ES-I3 (cell line): ENCODE data around the gene MCM6.

Experiments used
- H3K36me3 ChIP-seq: 2 replicates; pipeline ENCODE4 v1.6.1; 2013; ENCODE audit warnings: mild to moderate bottlenecking, low read length, control low read depth, moderate library complexity; ENCODE audit not compliant: insufficient read depth
- H3K4me1 ChIP-seq: 2 replicates; pipeline ENCODE4 v1.6.1; 2013; ENCODE audit warnings: mild to moderate bottlenecking, control low read depth, low read length; ENCODE audit not compliant: insufficient read depth
- H3K9ac ChIP-seq: 2 replicates; pipeline ENCODE4 v1.6.1; 2013; ENCODE audit warnings: low read depth, mild to moderate bottlenecking, low read length, moderate library complexity
- H3K9me3 ChIP-seq: 2 replicates; pipeline ENCODE4 v1.6.1; 2013; ENCODE audit warnings: mild to moderate bottlenecking, low read length, moderate library complexity; ENCODE audit not compliant: control insufficient read depth, insufficient read depth

The MCM6 gene

DNA sequence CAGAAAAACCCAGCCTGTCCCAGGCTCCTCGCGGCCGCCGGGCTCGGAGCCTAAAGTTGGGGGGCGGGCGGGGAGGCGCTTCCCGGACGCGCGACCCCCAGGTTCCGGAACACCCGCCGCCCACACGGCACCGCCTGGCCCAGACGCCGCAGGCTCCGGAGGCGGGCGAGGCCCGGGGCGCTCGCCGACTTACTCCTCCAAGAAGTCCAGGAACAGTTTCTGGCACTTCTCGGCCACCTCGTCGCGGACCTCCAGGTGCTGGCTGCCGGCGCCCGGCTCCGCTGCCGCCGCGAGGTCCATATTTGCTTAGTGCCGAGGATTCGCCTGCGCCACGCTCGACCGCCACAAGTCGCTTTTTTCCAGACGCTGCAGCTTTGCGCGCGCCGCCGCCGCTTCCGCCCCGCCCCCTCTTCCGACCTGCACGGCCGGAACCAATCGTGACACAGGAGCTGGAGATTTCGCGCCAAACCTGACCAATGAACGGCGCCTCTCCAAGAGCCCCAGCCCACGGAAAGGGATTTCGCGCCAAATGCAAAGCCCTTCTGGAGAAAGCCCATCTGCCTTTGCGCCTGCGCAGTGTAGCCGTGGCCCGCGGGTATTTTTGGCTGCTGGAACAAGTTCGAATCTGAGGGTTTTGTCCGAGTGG is at the start of gene MCM6:
Gene MCM6, minus strand, starts transcription at position 378 of the 646 bp plus-strand sequence. Its CDS starts 78 bp downstream, at position 300.
- peak within 1 kb of the TSS; percentile 85 for H3K9ac ChIP-seq
- H3K36me3 ChIP-seq = peaks cover 8% of the 10 kb centered on the region; the same call in 1 of the 2 replicates
- H3K4me1 ChIP-seq = peaks cover 9% of the 10 kb centered on the region; the same call in 1 of the 2 replicates
- no peaks in the 10 kb centered on the region for H3K9me3 ChIP-seq

GRCh38 chr2:135925571-135925970 is 49.3 kb upstream of the MCM6 start:
- H3K9me3 ChIP-seq = no peaks in the 10 kb centered on the region
- H3K36me3 ChIP-seq = no peaks in the 10 kb centered on the region
- no peak overlapping the region for H3K9ac ChIP-seq
- no peaks in the 10 kb centered on the region for H3K4me1 ChIP-seq

- Histone ChIP-seq H3K9me3 (no peaks in the 10 kb centered on the region), H3K36me3 (no peaks in the 10 kb centered on the region), H3K4me1 (no peaks in the 10 kb centered on the region), H3K9ac (no peak overlapping the region)
These were observed 40.0 kb upstream of the MCM6 start for GRCh38 chr2:135916207-135916606.

- H3K9ac ChIP-seq = no peak overlapping the region
- H3K4me1 ChIP-seq = no peaks in the 10 kb centered on the region
- H3K36me3 ChIP-seq = no peaks in the 10 kb centered on the region
These were observed 38.2 kb upstream of the MCM6 start for GRCh38 chr2:135914485-135914884.

DNA sequence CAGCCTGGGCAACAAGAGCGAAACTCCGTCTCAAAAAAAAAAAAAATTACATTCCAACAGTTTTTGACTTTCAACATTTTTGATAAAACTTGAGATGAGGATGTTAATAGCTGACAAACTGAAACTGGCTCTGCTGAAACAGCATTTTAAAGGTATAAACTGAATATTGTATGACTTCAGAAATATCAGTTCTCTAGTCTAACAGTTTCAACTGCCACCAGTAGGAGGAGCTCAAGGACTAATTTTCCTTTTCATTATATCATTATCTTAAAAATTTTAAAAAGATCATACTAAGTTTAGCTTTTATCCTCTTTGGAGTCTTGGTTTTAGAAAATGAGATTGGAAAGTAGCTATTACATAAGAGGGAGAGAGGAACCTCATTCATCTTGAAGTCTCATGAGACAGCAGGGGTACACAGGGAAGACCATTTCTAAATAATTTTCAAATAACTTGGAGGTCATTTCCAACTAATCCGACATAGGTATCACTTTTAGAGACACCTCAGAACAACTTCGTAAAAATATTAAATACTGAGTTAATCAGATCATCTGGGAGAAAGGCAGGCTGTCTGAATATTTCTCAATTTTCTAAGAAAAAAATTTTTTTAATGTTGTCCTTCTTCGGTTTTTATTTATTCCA is 37.6 kb upstream of the MCM6 start:
- Histone ChIP-seq H3K36me3 (no peaks in the 10 kb centered on the region), H3K9me3 (no peaks in the 10 kb centered on the region), H3K4me1 (no peaks in the 10 kb centered on the region), H3K9ac (no peak overlapping the region)

More at GRCh38 chr2:135914485-135914884, 38.2 kb upstream of the MCM6 start:
- H3K9me3 ChIP-seq = no peaks in the 10 kb centered on the region

DNA sequence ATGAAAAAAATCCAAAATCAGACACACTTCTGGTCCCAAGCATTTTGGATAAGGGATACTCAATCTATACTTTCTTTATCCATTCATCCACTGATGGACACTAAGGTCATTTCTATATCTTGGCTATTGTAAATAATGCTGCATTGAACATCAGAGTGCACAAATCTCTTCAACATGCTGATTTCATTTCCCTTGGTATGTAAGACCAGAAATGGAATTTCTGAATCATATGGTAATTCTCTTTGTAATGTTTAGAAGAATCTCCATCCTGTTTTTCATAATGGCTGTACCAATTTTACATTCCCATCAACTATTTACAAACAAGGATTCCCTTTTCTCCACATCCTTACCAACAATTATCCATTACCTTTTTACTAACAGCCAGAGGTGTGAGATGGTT is 33.7 kb upstream of the MCM6 start:
- H3K9me3 ChIP-seq = no peaks in the 10 kb centered on the region
- H3K4me1 ChIP-seq = no peaks in the 10 kb centered on the region
- no peaks in the 10 kb centered on the region for H3K36me3 ChIP-seq
- H3K9ac ChIP-seq = no peak overlapping the region

GRCh38 chr2:135905679-135906078 is 29.4 kb upstream of the MCM6 start:
- H3K36me3 ChIP-seq = no peaks in the 10 kb centered on the region
- no peak overlapping the region for H3K9ac ChIP-seq
- no peaks in the 10 kb centered on the region for H3K9me3 ChIP-seq
- H3K4me1 ChIP-seq = no peaks in the 10 kb centered on the region

GRCh38 chr2:135904341-135904989 is 28.2 kb upstream of the MCM6 start:
- Histone ChIP-seq H3K9ac (no peak overlapping the region), H3K36me3 (no peaks in the 10 kb centered on the region), H3K9me3 (no peaks in the 10 kb centered on the region), H3K4me1 (no peaks in the 10 kb centered on the region)

- no peaks in the 10 kb centered on the region for H3K4me1 ChIP-seq
- no peaks in the 10 kb centered on the region for H3K36me3 ChIP-seq
- no peak overlapping the region for H3K9ac ChIP-seq
- H3K9me3 ChIP-seq = no peaks in the 10 kb centered on the region
These were observed 27.4 kb upstream of the MCM6 start for GRCh38 chr2:135903650-135904049.

DNA sequence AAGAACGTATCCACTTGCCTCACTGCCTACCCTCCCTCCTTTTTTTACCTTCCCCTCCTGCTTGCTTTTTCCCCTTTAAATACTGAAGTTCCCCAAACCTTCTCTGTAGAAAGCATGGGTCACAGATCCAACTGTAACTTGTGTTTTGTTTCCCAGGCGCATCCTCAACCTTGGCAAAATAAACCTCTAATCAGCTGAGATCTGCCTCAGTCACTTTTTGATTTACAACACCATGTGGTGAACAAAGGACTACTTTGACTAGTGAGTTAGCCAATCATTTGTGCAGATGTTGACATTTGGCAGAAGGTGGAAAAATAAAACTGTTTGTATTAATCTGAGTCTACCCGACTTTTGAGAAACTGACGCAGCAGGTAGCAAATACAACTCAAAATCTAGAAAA is 23.3 kb upstream of the MCM6 start:
- H3K4me1 ChIP-seq = no peaks in the 10 kb centered on the region
- no peak overlapping the region for H3K9ac ChIP-seq
- no peaks in the 10 kb centered on the region for H3K9me3 ChIP-seq
- no peaks in the 10 kb centered on the region for H3K36me3 ChIP-seq

DNA sequence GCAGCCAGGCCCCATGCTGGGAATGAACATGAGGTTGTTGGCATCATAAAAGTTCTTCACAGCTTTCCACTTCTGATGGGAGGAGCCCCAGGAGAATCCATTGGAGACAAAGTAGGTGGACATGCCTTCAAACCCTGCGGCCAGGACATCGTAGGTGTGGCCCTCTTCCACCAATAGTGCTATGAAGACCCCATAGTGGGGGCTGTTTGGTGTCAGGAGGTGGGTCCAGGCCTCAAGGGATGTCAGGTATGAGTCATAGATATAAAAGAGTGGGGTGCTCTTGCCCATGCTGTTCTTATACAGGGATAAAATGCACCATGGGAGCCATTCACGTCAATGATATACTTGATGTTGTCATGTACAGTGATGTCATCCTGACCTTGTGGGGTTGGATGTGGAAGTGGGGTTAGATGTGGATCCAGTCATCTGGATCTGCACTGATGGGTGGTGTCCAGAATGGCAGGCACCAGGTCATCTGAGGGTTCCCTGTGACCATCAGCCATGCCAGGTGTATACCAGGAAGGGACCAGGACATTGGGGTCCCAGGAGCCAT is 22.1 kb upstream of the MCM6 start:
- Histone ChIP-seq H3K4me1 (no peaks in the 10 kb centered on the region), H3K9ac (no peak overlapping the region), H3K9me3 (no peaks in the 10 kb centered on the region), H3K36me3 (no peaks in the 10 kb centered on the region)

GRCh38 chr2:135894930-135895329 is 18.7 kb upstream of the MCM6 start:
- Histone ChIP-seq H3K9me3 (no peaks in the 10 kb centered on the region), H3K4me1 (peaks cover 4% of the 10 kb centered on the region), H3K9ac (no peak overlapping the region), H3K36me3 (no peaks in the 10 kb centered on the region)

GRCh38 chr2:135893374-135893794 is 17.1 kb upstream of the MCM6 start:
- Histone ChIP-seq H3K36me3 (no peaks in the 10 kb centered on the region), H3K9me3 (no peaks in the 10 kb centered on the region; the same call in 1 of the 2 replicates), H3K4me1 (peaks cover 4% of the 10 kb centered on the region), H3K9ac (no peak overlapping the region)

- H3K9me3 ChIP-seq = no peaks in the 10 kb centered on the region; the same call in 1 of the 2 replicates
- H3K4me1 ChIP-seq = peaks cover 4% of the 10 kb centered on the region
- H3K36me3 ChIP-seq = no peaks in the 10 kb centered on the region
- no peak overlapping the region for H3K9ac ChIP-seq
These were observed 14.6 kb upstream of the MCM6 start for GRCh38 chr2:135890835-135891234.
